ENCODE measurements around the gene GPR78. TPM values are rescaled to one million over a fixed set of nuclear protein-coding genes. Genes with fewer than 3 reads are reported as not detected.

Gene GPR78
- total RNA-seq, 4 donors from 2014 or later = not detected

- WGBS = 77% methylated on average over 7 of the region's 8 CpGs
- no peaks in the 10 kb centered on the region for H3K27me3 ChIP-seq
- no peaks in the 10 kb centered on the region for H3K36me3 ChIP-seq
- no peaks in the 10 kb centered on the region for H3K9me3 ChIP-seq
- no peaks in the 10 kb centered on the region for H3K4me1 ChIP-seq
- DNase-seq (ENCODE audit: low spot score in 2 of 2) = peak in 1 of 2 donors; percentile 58
- no peak overlapping the region for H3K4me3 ChIP-seq
- H3K27ac ChIP-seq = no peak overlapping the region
- TF ChIP-seq EP300 (IDR thresholded peaks at IDR 0.05) (no peak), POLR2AphosphoS5 (IDR thresholded peaks at IDR 0.05) (no peak), POLR2A (IDR thresholded peaks at IDR 0.05) (no peak)
- TF ChIP-seq, protein P1, sequence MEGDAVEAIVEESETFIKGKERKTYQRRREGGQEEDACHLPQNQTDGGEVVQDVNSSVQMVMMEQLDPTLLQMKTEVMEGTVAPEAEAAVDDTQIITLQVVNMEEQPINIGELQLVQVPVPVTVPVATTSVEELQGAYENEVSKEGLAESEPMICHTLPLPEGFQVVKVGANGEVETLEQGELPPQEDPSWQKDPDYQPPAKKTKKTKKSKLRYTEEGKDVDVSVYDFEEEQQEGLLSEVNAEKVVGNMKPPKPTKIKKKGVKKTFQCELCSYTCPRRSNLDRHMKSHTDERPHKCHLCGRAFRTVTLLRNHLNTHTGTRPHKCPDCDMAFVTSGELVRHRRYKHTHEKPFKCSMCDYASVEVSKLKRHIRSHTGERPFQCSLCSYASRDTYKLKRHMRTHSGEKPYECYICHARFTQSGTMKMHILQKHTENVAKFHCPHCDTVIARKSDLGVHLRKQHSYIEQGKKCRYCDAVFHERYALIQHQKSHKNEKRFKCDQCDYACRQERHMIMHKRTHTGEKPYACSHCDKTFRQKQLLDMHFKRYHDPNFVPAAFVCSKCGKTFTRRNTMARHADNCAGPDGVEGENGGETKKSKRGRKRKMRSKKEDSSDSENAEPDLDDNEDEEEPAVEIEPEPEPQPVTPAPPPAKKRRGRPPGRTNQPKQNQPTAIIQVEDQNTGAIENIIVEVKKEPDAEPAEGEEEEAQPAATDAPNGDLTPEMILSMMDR (IDR thresholded peaks at IDR 0.05) = no peak
Measured at GRCh38 chr4:8553216-8553615, 27.0 kb upstream of the GPR78 start.

- no peak overlapping the region for H3K4me3 ChIP-seq
- no peaks in the 10 kb centered on the region for H3K9me3 ChIP-seq
- H3K4me1 ChIP-seq = no peaks in the 10 kb centered on the region
- no peak overlapping the region for H3K27ac ChIP-seq
- no peaks in the 10 kb centered on the region for H3K27me3 ChIP-seq
- TF ChIP-seq POLR2AphosphoS5 (IDR thresholded peaks at IDR 0.05) (no peak), EP300 (IDR thresholded peaks at IDR 0.05) (no peak)
- TF ChIP-seq, protein P1 (IDR thresholded peaks at IDR 0.05) = no peak
- H3K36me3 ChIP-seq = no peaks in the 10 kb centered on the region
- DNase-seq (ENCODE audit: low spot score in 2 of 2) = peak in 1 of 2 donors; percentile 56
- WGBS = 70% methylated on average over 3 of the region's 12 CpGs
Measured at GRCh38 chr4:8553991-8554405, 26.2 kb upstream of the GPR78 start.

GRCh38 chr4:8554555-8555100 is 25.6 kb upstream of the GPR78 start:
- 85% methylated on average over 17 of the region's 17 CpGs for WGBS
- Histone ChIP-seq H3K9me3 (no peaks in the 10 kb centered on the region), H3K4me1 (no peaks in the 10 kb centered on the region), H3K27ac (no peak overlapping the region), H3K4me3 (no peak overlapping the region), H3K27me3 (no peaks in the 10 kb centered on the region), H3K36me3 (no peaks in the 10 kb centered on the region)
- no peak for DNase-seq (ENCODE audit: low spot score in 2 of 2)
- TF ChIP-seq POLR2A (IDR thresholded peaks at IDR 0.05) (no peak), POLR2AphosphoS5 (IDR thresholded peaks at IDR 0.05) (no peak), EP300 (IDR thresholded peaks at IDR 0.05) (no peak)
- TF ChIP-seq, protein P1 (IDR thresholded peaks at IDR 0.05) = no peak

GRCh38 chr4:8555716-8556115 is 24.5 kb upstream of the GPR78 start:
- Histone ChIP-seq H3K27ac (no peak overlapping the region), H3K9me3 (no peaks in the 10 kb centered on the region), H3K27me3 (no peaks in the 10 kb centered on the region), H3K36me3 (no peaks in the 10 kb centered on the region), H3K4me3 (no peak overlapping the region), H3K4me1 (no peaks in the 10 kb centered on the region)
- WGBS = 70% methylated on average over 5 of the region's 5 CpGs
- DNase-seq (ENCODE audit: low spot score in 2 of 2) = no peak
- no peak for TF ChIP-seq POLR2AphosphoS5 (IDR thresholded peaks at IDR 0.05)
- no peak for TF ChIP-seq POLR2A (IDR thresholded peaks at IDR 0.05)
- TF ChIP-seq, protein P1 (IDR thresholded peaks at IDR 0.05) = no peak
- TF ChIP-seq EP300 (IDR thresholded peaks at IDR 0.05) = no peak

GRCh38 chr4:8556341-8557150 is 23.6 kb upstream of the GPR78 start:
- Histone ChIP-seq H3K9me3 (no peaks in the 10 kb centered on the region), H3K36me3 (no peaks in the 10 kb centered on the region), H3K4me3 (no peak overlapping the region), H3K4me1 (no peaks in the 10 kb centered on the region), H3K27ac (no peak overlapping the region), H3K27me3 (no peaks in the 10 kb centered on the region)
- WGBS = 62% methylated on average over 17 of the region's 17 CpGs
- TF ChIP-seq, protein P1 (IDR thresholded peaks at IDR 0.05) = no peak
- TF ChIP-seq EP300 (IDR thresholded peaks at IDR 0.05) (no peak), POLR2A (IDR thresholded peaks at IDR 0.05) (no peak), POLR2AphosphoS5 (IDR thresholded peaks at IDR 0.05) (no peak)
- DNase-seq (ENCODE audit: low spot score in 2 of 2) = no peak

Measured in suprapubic skin (tissue), 4 donors.